Measurements from ENCODE around the gene SMG6. TPM values are rescaled to one million over a fixed set of nuclear protein-coding genes. Genes with fewer than 3 reads are reported as not detected.

SMG6 gene
- total RNA-seq, 1 donor from 2014 or later, result 39.7 TPM

GRCh38 chr17:2253768-2254406, 49.7 kb downstream of the SMG6 start:
- Mint-ChIP-seq H3K27me3 (ENCODE audit: low read depth, unreplicated experiment) (no peaks in the 10 kb centered on the region), H3K27ac (ENCODE audit: unreplicated experiment) (no peak overlapping the region), H3K4me3 (ENCODE audit: unreplicated experiment) (no peak overlapping the region), H3K36me3 (ENCODE audit: low read depth, unreplicated experiment) (peaks cover 34% of the 10 kb centered on the region), H3K4me1 (ENCODE audit: low read depth, unreplicated experiment) (peaks cover 14% of the 10 kb centered on the region), H3K9me3 (ENCODE audit: unreplicated experiment) (peaks cover 8% of the 10 kb centered on the region)
- H3K27ac ChIP-seq (ENCODE audit: low read depth, low read length), result no peak overlapping the region
- H3K27me3 ChIP-seq (ENCODE audit: insufficient read depth, low read length), result no peaks in the 10 kb centered on the region
- no peak overlapping the region for H3K9ac ChIP-seq (ENCODE audit: low read length)
- no peak overlapping the region for H3K4me2 ChIP-seq (ENCODE audit: low read length)
- peaks cover 3% of the 10 kb centered on the region for H3K36me3 ChIP-seq (ENCODE audit: insufficient read depth, low read length)
- H3K4me3 ChIP-seq (ENCODE audit: insufficient read depth, low read depth, low read length), result no peak overlapping the region
- no peaks in the 10 kb centered on the region for H3K9me3 ChIP-seq (ENCODE audit: insufficient read depth, low read depth, low read length)
- DNase-seq (ENCODE audit: low read depth), result no peak
- no peak for FAIRE-seq
- no peaks in the 10 kb centered on the region for H4K20me1 ChIP-seq (ENCODE audit: insufficient read depth, low read length)
- no peak for TF ChIP-seq EZH2 (IDR thresholded peaks at IDR 0.05; ENCODE audit: insufficient read depth, low read length)
- TF ChIP-seq, protein P1, sequence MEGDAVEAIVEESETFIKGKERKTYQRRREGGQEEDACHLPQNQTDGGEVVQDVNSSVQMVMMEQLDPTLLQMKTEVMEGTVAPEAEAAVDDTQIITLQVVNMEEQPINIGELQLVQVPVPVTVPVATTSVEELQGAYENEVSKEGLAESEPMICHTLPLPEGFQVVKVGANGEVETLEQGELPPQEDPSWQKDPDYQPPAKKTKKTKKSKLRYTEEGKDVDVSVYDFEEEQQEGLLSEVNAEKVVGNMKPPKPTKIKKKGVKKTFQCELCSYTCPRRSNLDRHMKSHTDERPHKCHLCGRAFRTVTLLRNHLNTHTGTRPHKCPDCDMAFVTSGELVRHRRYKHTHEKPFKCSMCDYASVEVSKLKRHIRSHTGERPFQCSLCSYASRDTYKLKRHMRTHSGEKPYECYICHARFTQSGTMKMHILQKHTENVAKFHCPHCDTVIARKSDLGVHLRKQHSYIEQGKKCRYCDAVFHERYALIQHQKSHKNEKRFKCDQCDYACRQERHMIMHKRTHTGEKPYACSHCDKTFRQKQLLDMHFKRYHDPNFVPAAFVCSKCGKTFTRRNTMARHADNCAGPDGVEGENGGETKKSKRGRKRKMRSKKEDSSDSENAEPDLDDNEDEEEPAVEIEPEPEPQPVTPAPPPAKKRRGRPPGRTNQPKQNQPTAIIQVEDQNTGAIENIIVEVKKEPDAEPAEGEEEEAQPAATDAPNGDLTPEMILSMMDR (IDR thresholded peaks at IDR 0.05; ENCODE audit: insufficient read depth, low read depth, low read length), result no peak
- H2AFZ ChIP-seq (ENCODE audit: low read depth, low read length), result no peak overlapping the region
- peaks cover 27% of the 10 kb centered on the region for H3K4me1 ChIP-seq (ENCODE audit: insufficient read depth, low read length)
- H3K79me2 ChIP-seq (ENCODE audit: insufficient read depth, low read length), result peaks cover 25% of the 10 kb centered on the region

- Histone ChIP-seq H3K79me2 (ENCODE audit: insufficient read depth, low read length) (peaks cover 24% of the 10 kb centered on the region), H3K9me3 (ENCODE audit: insufficient read depth, low read depth, low read length) (no peaks in the 10 kb centered on the region), H3K4me2 (ENCODE audit: low read length) (no peak overlapping the region), H4K20me1 (ENCODE audit: insufficient read depth, low read length) (no peaks in the 10 kb centered on the region), H3K36me3 (ENCODE audit: insufficient read depth, low read length) (peaks cover 3% of the 10 kb centered on the region), H2AFZ (ENCODE audit: low read depth, low read length) (no peak overlapping the region), H3K9ac (ENCODE audit: low read length) (no peak overlapping the region), H3K4me3 (ENCODE audit: insufficient read depth, low read depth, low read length) (no peak overlapping the region), H3K27me3 (ENCODE audit: insufficient read depth, low read length) (no peaks in the 10 kb centered on the region), H3K4me1 (ENCODE audit: insufficient read depth, low read length) (peaks cover 27% of the 10 kb centered on the region), H3K27ac (ENCODE audit: low read depth, low read length) (no peak overlapping the region)
- Mint-ChIP-seq H3K4me3 (ENCODE audit: unreplicated experiment) (no peak overlapping the region), H3K9me3 (ENCODE audit: unreplicated experiment) (peaks cover 8% of the 10 kb centered on the region), H3K27ac (ENCODE audit: unreplicated experiment) (no peak overlapping the region), H3K27me3 (ENCODE audit: low read depth, unreplicated experiment) (no peaks in the 10 kb centered on the region), H3K36me3 (ENCODE audit: low read depth, unreplicated experiment) (peaks cover 34% of the 10 kb centered on the region), H3K4me1 (ENCODE audit: low read depth, unreplicated experiment) (peaks cover 14% of the 10 kb centered on the region)
- DNase-seq (ENCODE audit: low read depth), result no peak
- TF ChIP-seq EZH2 (IDR thresholded peaks at IDR 0.05; ENCODE audit: insufficient read depth, low read length), result no peak
- TF ChIP-seq, protein P1 (IDR thresholded peaks at IDR 0.05; ENCODE audit: insufficient read depth, low read depth, low read length), result no peak
- FAIRE-seq, result no peak
These were observed 50.2 kb downstream of the SMG6 start for GRCh38 chr17:2253362-2253761.

DNA sequence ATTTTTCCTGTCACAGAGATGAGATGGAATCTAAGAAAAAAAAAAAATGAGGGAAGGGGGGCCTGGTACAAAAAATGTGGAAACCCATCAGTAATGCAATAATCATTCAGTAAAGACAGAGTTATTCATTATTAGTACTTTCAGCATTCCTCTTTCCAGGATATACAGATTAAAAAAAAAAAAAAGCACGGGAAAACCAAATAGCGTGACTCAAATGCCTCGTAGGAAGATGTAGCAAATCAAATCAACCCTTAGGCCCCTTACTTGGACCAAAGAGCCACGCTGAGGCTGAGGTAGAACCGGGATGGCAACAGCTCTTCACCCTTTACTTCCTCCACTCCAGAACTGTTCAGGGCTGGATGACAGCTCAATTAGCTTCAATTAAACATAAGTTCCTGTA, 52.5 kb downstream of the SMG6 start:
- Histone ChIP-seq H3K27me3 (ENCODE audit: insufficient read depth, low read length) (no peaks in the 10 kb centered on the region), H3K9me3 (ENCODE audit: insufficient read depth, low read depth, low read length) (no peaks in the 10 kb centered on the region), H3K4me2 (ENCODE audit: low read length) (peak overlapping the region; percentile 57), H3K4me3 (ENCODE audit: insufficient read depth, low read depth, low read length) (no peak overlapping the region), H4K20me1 (ENCODE audit: insufficient read depth, low read length) (no peaks in the 10 kb centered on the region), H3K36me3 (ENCODE audit: insufficient read depth, low read length) (peaks cover 3% of the 10 kb centered on the region), H3K9ac (ENCODE audit: low read length) (peak overlapping the region; percentile 76), H3K4me1 (ENCODE audit: insufficient read depth, low read length) (peaks cover 27% of the 10 kb centered on the region), H2AFZ (ENCODE audit: low read depth, low read length) (peak overlapping the region; percentile 0), H3K27ac (ENCODE audit: low read depth, low read length) (peak overlapping the region; percentile 96), H3K79me2 (ENCODE audit: insufficient read depth, low read length) (peaks cover 20% of the 10 kb centered on the region)
- H3K9me3 Mint-ChIP-seq (ENCODE audit: unreplicated experiment), result peaks cover 8% of the 10 kb centered on the region
- H3K27ac Mint-ChIP-seq (ENCODE audit: unreplicated experiment), result no peak overlapping the region
- peaks cover 32% of the 10 kb centered on the region for H3K36me3 Mint-ChIP-seq (ENCODE audit: low read depth, unreplicated experiment)
- no peaks in the 10 kb centered on the region for H3K27me3 Mint-ChIP-seq (ENCODE audit: low read depth, unreplicated experiment)
- no peak overlapping the region for H3K4me3 Mint-ChIP-seq (ENCODE audit: unreplicated experiment)
- FAIRE-seq (no peak), DNase-seq (ENCODE audit: low read depth) (peak; percentile 55)
- H3K4me1 Mint-ChIP-seq (ENCODE audit: low read depth, unreplicated experiment), result peaks cover 14% of the 10 kb centered on the region
- TF ChIP-seq, protein P1 (IDR thresholded peaks at IDR 0.05; ENCODE audit: insufficient read depth, low read depth, low read length), result no peak
- no peak for TF ChIP-seq EZH2 (IDR thresholded peaks at IDR 0.05; ENCODE audit: insufficient read depth, low read length)

All from astrocyte (in vitro differentiated cells and primary cell).